ENCODE results near the gene CCDC24. TPM values are rescaled to one million over a fixed set of nuclear protein-coding genes. Genes with fewer than 3 reads are reported as not detected.

The CCDC24 gene
- total and polyA plus RNA-seq, 2 of the 13 experiments (the other 11 are each of a cell fraction or from before 2014, with no cell fraction given): 1.4 to 2.9 TPM

- peak; percentile 21; the same call in 1 of the 2 replicates for TF ChIP-seq ZNF609 (CRISPR knock-in tag; IDR thresholded peaks at IDR 0.05; ENCODE audit: borderline replicate concordance)
- peak; percentile 48; the same call in 1 of the 2 replicates for TF ChIP-seq SMAD1 (CRISPR knock-in tag; IDR thresholded peaks at IDR 0.05; ENCODE audit: borderline replicate concordance, low read depth)
- peak; percentile 63; the same call in 1 of the 2 replicates for TF ChIP-seq KDM5B (CRISPR knock-in tag; IDR thresholded peaks at IDR 0.05; ENCODE audit: borderline replicate concordance)
- 0 out of 2 replicates have a peak, but pooled peaks have one; percentile 31 for TF ChIP-seq HMGXB3 (CRISPR knock-in tag; IDR thresholded peaks at IDR 0.05; ENCODE audit: borderline replicate concordance)
- TF ChIP-seq ZNF687 (CRISPR knock-in tag; IDR thresholded peaks at IDR 0.05): peak; percentile 95
- peak; percentile 50 for TF ChIP-seq PAXIP1 (CRISPR knock-in tag; conservative IDR thresholded peaks at IDR 0.05)
- TF ChIP-seq EP300 (IDR thresholded peaks at IDR 0.05; ENCODE audit: low read depth in 2 of 2, low read length in 2 of 2): no peak
- peak; percentile 8; the same call in 1 of the 2 replicates for TF ChIP-seq EP300 (CRISPR knock-in tag; IDR thresholded peaks at IDR 0.05; ENCODE audit: borderline replicate concordance)
- no peak for TF ChIP-seq NKX3-1 (CRISPR knock-in tag; IDR thresholded peaks at IDR 0.05)
Observed at GRCh38 chr1:43979528-43980254, 11.7 kb upstream of the CCDC24 start (continued).

Data from HepG2 (cell line).